ENCODE data around the gene SYCE3.

The SYCE3 gene

GRCh38 chr22:50605002-50605612 lies 42.4 kb upstream of the SYCE3 start:
- TF ChIP-seq CTCF (IDR thresholded peaks at IDR 0.05; ENCODE audit: low read depth, low read length), result no peak
- in situ Hi-C loops (cut with HindIII; ENCODE audit: low sequenced_read_pairs), result no loop called here
- no peak overlapping the region for H3K4me3 ChIP-seq (ENCODE audit: low read depth, low read length)
- no peak for DNase-seq (ENCODE audit: low read depth, low spot score)

- no peak for DNase-seq (ENCODE audit: low read depth, low spot score)
- TF ChIP-seq CTCF (IDR thresholded peaks at IDR 0.05; ENCODE audit: low read depth, low read length), result no peak
- in situ Hi-C loops (cut with HindIII; ENCODE audit: low sequenced_read_pairs), result no loop called here
- H3K4me3 ChIP-seq (ENCODE audit: low read depth, low read length), result no peak overlapping the region
Observed at GRCh38 chr22:50604256-50605001, 41.7 kb upstream of the SYCE3 start.

- in situ Hi-C loops (cut with HindIII; ENCODE audit: low sequenced_read_pairs), result no loop called here
Observed at GRCh38 chr22:50603511-50604255, 41.0 kb upstream of the SYCE3 start.

GRCh38 chr22:50602338-50602700 lies 39.6 kb upstream of the SYCE3 start:
- in situ Hi-C loops (cut with HindIII; ENCODE audit: low sequenced_read_pairs), result no loop called here

More at GRCh38 chr22:50603511-50604255, 41.0 kb upstream of the SYCE3 start:
- H3K4me3 ChIP-seq (ENCODE audit: low read depth, low read length), result no peak overlapping the region
- DNase-seq (ENCODE audit: low read depth, low spot score), result no peak
- TF ChIP-seq CTCF (IDR thresholded peaks at IDR 0.05; ENCODE audit: low read depth, low read length), result no peak

GRCh38 chr22:50601669-50602337 lies 39.1 kb upstream of the SYCE3 start:
- no peak overlapping the region for H3K4me3 ChIP-seq (ENCODE audit: low read depth, low read length)
- in situ Hi-C loops (cut with HindIII; ENCODE audit: low sequenced_read_pairs), result no loop called here
- no peak for DNase-seq (ENCODE audit: low read depth, low spot score)
- TF ChIP-seq CTCF (IDR thresholded peaks at IDR 0.05; ENCODE audit: low read depth, low read length), result no peak

More at GRCh38 chr22:50602338-50602700, 39.6 kb upstream of the SYCE3 start:
- H3K4me3 ChIP-seq (ENCODE audit: low read depth, low read length), result no peak overlapping the region
- no peak for DNase-seq (ENCODE audit: low read depth, low spot score)
- no peak for TF ChIP-seq CTCF (IDR thresholded peaks at IDR 0.05; ENCODE audit: low read depth, low read length)

GRCh38 chr22:50600967-50601668 lies 38.4 kb upstream of the SYCE3 start:
- no peak overlapping the region for H3K4me3 ChIP-seq (ENCODE audit: low read depth, low read length)
- no peak for DNase-seq (ENCODE audit: low read depth, low spot score)
- no peak for TF ChIP-seq CTCF (IDR thresholded peaks at IDR 0.05; ENCODE audit: low read depth, low read length)
- in situ Hi-C loops (cut with HindIII; ENCODE audit: low sequenced_read_pairs), result no loop called here

All from astrocyte of the spinal cord (primary cell).